Measurements from ENCODE around the gene FAM20C. TPM values are rescaled to one million over a fixed set of nuclear protein-coding genes. Genes with fewer than 3 reads are reported as not detected.
"Not testable (repeated sequence)": the region's sequence is repeated elsewhere in the genome, so short reads cannot be mapped to it uniquely, and the experiment has no call there.

Gene FAM20C
- total RNA-seq, 1 donor from 2014 or later = 14.6 TPM

- peaks cover 0 to 4% (median 0%) of the 10 kb centered on the region in 3 donors for H3K4me1 ChIP-seq (ENCODE audit: control insufficient read depth in 3 of 3, insufficient read depth in 3 of 3, low read length in 3 of 3)
- peaks cover 36 to 49% (median 49%) of the 10 kb centered on the region in 3 donors for H3K36me3 ChIP-seq (ENCODE audit: control insufficient read depth in 3 of 3, insufficient read depth in 3 of 3, low read length in 3 of 3)
- no peak overlapping the region for H3K4me3 ChIP-seq (ENCODE audit: low read length in 3 of 3)
- H3K27me3 ChIP-seq (ENCODE audit: control insufficient read depth in 3 of 3, insufficient read depth in 3 of 3, low read length in 3 of 3) = no peaks in the 10 kb centered on the region
- H3K9ac ChIP-seq (ENCODE audit: low read depth in 1 of 3, low read length in 3 of 3) = no peak overlapping the region
- peaks cover 0 to 2% (median 0%) of the 10 kb centered on the region in 3 donors for H3K9me3 ChIP-seq (ENCODE audit: control insufficient read depth in 3 of 3, low read length in 3 of 3)
- no peak overlapping the region for H3K27ac ChIP-seq (ENCODE audit: low read depth, low read length)
Measured at GRCh38 chr7:260441-261281, 68.3 kb downstream of the FAM20C start.

- peaks cover 33 to 41% (median 40%) of the 10 kb centered on the region in 3 donors for H3K36me3 ChIP-seq (ENCODE audit: control insufficient read depth in 3 of 3, insufficient read depth in 3 of 3, low read length in 3 of 3)
- H3K4me3 ChIP-seq (ENCODE audit: low read length in 3 of 3) = no peak overlapping the region
- H3K4me1 ChIP-seq (ENCODE audit: control insufficient read depth in 3 of 3, insufficient read depth in 3 of 3, low read length in 3 of 3) = peaks cover 0 to 4% (median 0%) of the 10 kb centered on the region in 3 donors
- H3K9me3 ChIP-seq (ENCODE audit: control insufficient read depth in 3 of 3, low read length in 3 of 3) = peaks cover 0 to 2% (median 0%) of the 10 kb centered on the region in 3 donors
- H3K27me3 ChIP-seq (ENCODE audit: control insufficient read depth in 3 of 3, insufficient read depth in 3 of 3, low read length in 3 of 3) = peaks cover 0 to 4% (median 0%) of the 10 kb centered on the region in 3 donors
- no peak overlapping the region for H3K9ac ChIP-seq (ENCODE audit: low read depth in 1 of 3, low read length in 3 of 3)
- H3K27ac ChIP-seq (ENCODE audit: low read depth, low read length) = no peak overlapping the region
Measured at GRCh38 chr7:261341-262250, 69.2 kb downstream of the FAM20C start.

- H3K4me1 ChIP-seq (ENCODE audit: control insufficient read depth in 3 of 3, insufficient read depth in 3 of 3, low read length in 3 of 3) = peaks cover 0 to 4% (median 0%) of the 10 kb centered on the region in 3 donors
- H3K9me3 ChIP-seq (ENCODE audit: control insufficient read depth in 3 of 3, low read length in 3 of 3) = peaks cover 0 to 2% (median 0%) of the 10 kb centered on the region in 3 donors
- no peak overlapping the region for H3K27ac ChIP-seq (ENCODE audit: low read depth, low read length)
- no peak overlapping the region for H3K4me3 ChIP-seq (ENCODE audit: low read length in 3 of 3)
- peaks cover 0 to 4% (median 0%) of the 10 kb centered on the region in 3 donors for H3K27me3 ChIP-seq (ENCODE audit: control insufficient read depth in 3 of 3, insufficient read depth in 3 of 3, low read length in 3 of 3)
- no peak overlapping the region for H3K9ac ChIP-seq (ENCODE audit: low read depth in 1 of 3, low read length in 3 of 3)
- peaks cover 27 to 35% (median 34%) of the 10 kb centered on the region in 3 donors for H3K36me3 ChIP-seq (ENCODE audit: control insufficient read depth in 3 of 3, insufficient read depth in 3 of 3, low read length in 3 of 3)
Measured at GRCh38 chr7:262251-262572, 69.8 kb downstream of the FAM20C start.

- H3K4me3 ChIP-seq (ENCODE audit: low read length in 3 of 3); H3K27ac ChIP-seq (ENCODE audit: low read depth, low read length); H3K9ac ChIP-seq (ENCODE audit: low read depth in 1 of 3, low read length in 3 of 3); H3K9me3 ChIP-seq (ENCODE audit: control insufficient read depth in 3 of 3, low read length in 3 of 3); H3K27me3 ChIP-seq (ENCODE audit: control insufficient read depth in 3 of 3, insufficient read depth in 3 of 3, low read length in 3 of 3); H3K4me1 ChIP-seq (ENCODE audit: control insufficient read depth in 3 of 3, insufficient read depth in 3 of 3, low read length in 3 of 3): not testable (repeated sequence)
- peaks cover 27 to 31% (median 30%) of the 10 kb centered on the region in 3 donors for H3K36me3 ChIP-seq (ENCODE audit: control insufficient read depth in 3 of 3, insufficient read depth in 3 of 3, low read length in 3 of 3)
Measured at GRCh38 chr7:262631-263311, 70.4 kb downstream of the FAM20C start.

- H3K4me1 ChIP-seq (ENCODE audit: control insufficient read depth in 3 of 3, insufficient read depth in 3 of 3, low read length in 3 of 3); H3K9ac ChIP-seq (ENCODE audit: low read depth in 1 of 3, low read length in 3 of 3); H3K4me3 ChIP-seq (ENCODE audit: low read length in 3 of 3); H3K9me3 ChIP-seq (ENCODE audit: control insufficient read depth in 3 of 3, low read length in 3 of 3); H3K27ac ChIP-seq (ENCODE audit: low read depth, low read length): not testable (repeated sequence)
- Histone ChIP-seq H3K27me3 (ENCODE audit: control insufficient read depth in 3 of 3, insufficient read depth in 3 of 3, low read length in 3 of 3) (peaks cover 2 to 13% (median 4%) of the 10 kb centered on the region in 3 donors), H3K36me3 (ENCODE audit: control insufficient read depth in 3 of 3, insufficient read depth in 3 of 3, low read length in 3 of 3) (peaks cover 23 to 27% (median 26%) of the 10 kb centered on the region in 3 donors)
Measured at GRCh38 chr7:263483-264351, 71.3 kb downstream of the FAM20C start.

GRCh38 chr7:264541-265191 lies 72.3 kb downstream of the FAM20C start:
- Histone ChIP-seq H3K9me3 (ENCODE audit: control insufficient read depth in 3 of 3, low read length in 3 of 3) (peaks cover 0 to 2% (median 0%) of the 10 kb centered on the region in 3 donors), H3K9ac (ENCODE audit: low read depth in 1 of 3, low read length in 3 of 3) (no peak overlapping the region), H3K4me3 (ENCODE audit: low read length in 3 of 3) (no peak overlapping the region), H3K4me1 (ENCODE audit: control insufficient read depth in 3 of 3, insufficient read depth in 3 of 3, low read length in 3 of 3) (peaks cover 0 to 4% (median 0%) of the 10 kb centered on the region in 3 donors), H3K27ac (ENCODE audit: low read depth, low read length) (no peak overlapping the region), H3K27me3 (ENCODE audit: control insufficient read depth in 3 of 3, insufficient read depth in 3 of 3, low read length in 3 of 3) (peaks cover 4 to 15% (median 4%) of the 10 kb centered on the region in 3 donors), H3K36me3 (ENCODE audit: control insufficient read depth in 3 of 3, insufficient read depth in 3 of 3, low read length in 3 of 3) (peaks cover 15 to 17% (median 17%) of the 10 kb centered on the region in 3 donors)

- Histone ChIP-seq H3K36me3 (ENCODE audit: control insufficient read depth in 3 of 3, insufficient read depth in 3 of 3, low read length in 3 of 3) (peaks cover 8 to 10% (median 9%) of the 10 kb centered on the region in 3 donors), H3K27ac (ENCODE audit: low read depth, low read length) (no peak overlapping the region), H3K4me1 (ENCODE audit: control insufficient read depth in 3 of 3, insufficient read depth in 3 of 3, low read length in 3 of 3) (peaks cover 0 to 4% (median 0%) of the 10 kb centered on the region in 3 donors), H3K4me3 (ENCODE audit: low read length in 3 of 3) (no peak overlapping the region), H3K9ac (ENCODE audit: low read depth in 1 of 3, low read length in 3 of 3) (no peak overlapping the region), H3K9me3 (ENCODE audit: control insufficient read depth in 3 of 3, low read length in 3 of 3) (peaks cover 0 to 2% (median 0%) of the 10 kb centered on the region in 3 donors), H3K27me3 (ENCODE audit: control insufficient read depth in 3 of 3, insufficient read depth in 3 of 3, low read length in 3 of 3) (peaks cover 4 to 17% (median 6%) of the 10 kb centered on the region in 3 donors)
Measured at GRCh38 chr7:265192-265997, 73.0 kb downstream of the FAM20C start.
